PFSK-1 (cell line): ENCODE measurements around the gene C22orf39.

Experiments used
- FOXP2 ChIP-seq: optimal IDR thresholded peaks from 2 replicates; pipeline ENCODE3; 2011; ENCODE audit warnings: borderline replicate concordance, control low read depth, inconsistent platforms; ENCODE audit not compliant: insufficient read depth; ENCODE audit errors: extremely low read length, extremely low read depth
- POLR2AphosphoS5 ChIP-seq: IDR thresholded peaks from 2 replicates; pipeline ENCODE4 v1.6.1; 2012; ENCODE audit warnings: low read depth, mild to moderate bottlenecking, control low read depth, low read length, moderate library complexity
- SIN3A ChIP-seq: IDR thresholded peaks from 2 replicates; pipeline ENCODE4 v1.6.1; 2012; ENCODE audit warnings: mild to moderate bottlenecking, low read length, moderate library complexity, borderline replicate concordance; ENCODE audit not compliant: insufficient read depth
- TAF1 ChIP-seq: IDR thresholded peaks from 2 replicates; pipeline ENCODE4 v1.6.1; 2012; ENCODE audit warnings: low read length, control low read depth, borderline replicate concordance; ENCODE audit not compliant: insufficient read depth
- TF ChIP-seq, protein P1 (sequence below), 2 experiments: IDR thresholded peaks; 2 replicates each; pipeline versions ENCODE4 v1.6.1 to v1.8.0; 2011 to 2012; ENCODE audit warnings: low read depth in 2 of 2, low read length in 2 of 2, control low read depth in 1 of 2, inconsistent platforms in 1 of 2, mild to moderate bottlenecking in 1 of 2, moderate library complexity in 1 of 2; ENCODE audit not compliant: insufficient read depth in 1 of 2

C22orf39 gene

DNA sequence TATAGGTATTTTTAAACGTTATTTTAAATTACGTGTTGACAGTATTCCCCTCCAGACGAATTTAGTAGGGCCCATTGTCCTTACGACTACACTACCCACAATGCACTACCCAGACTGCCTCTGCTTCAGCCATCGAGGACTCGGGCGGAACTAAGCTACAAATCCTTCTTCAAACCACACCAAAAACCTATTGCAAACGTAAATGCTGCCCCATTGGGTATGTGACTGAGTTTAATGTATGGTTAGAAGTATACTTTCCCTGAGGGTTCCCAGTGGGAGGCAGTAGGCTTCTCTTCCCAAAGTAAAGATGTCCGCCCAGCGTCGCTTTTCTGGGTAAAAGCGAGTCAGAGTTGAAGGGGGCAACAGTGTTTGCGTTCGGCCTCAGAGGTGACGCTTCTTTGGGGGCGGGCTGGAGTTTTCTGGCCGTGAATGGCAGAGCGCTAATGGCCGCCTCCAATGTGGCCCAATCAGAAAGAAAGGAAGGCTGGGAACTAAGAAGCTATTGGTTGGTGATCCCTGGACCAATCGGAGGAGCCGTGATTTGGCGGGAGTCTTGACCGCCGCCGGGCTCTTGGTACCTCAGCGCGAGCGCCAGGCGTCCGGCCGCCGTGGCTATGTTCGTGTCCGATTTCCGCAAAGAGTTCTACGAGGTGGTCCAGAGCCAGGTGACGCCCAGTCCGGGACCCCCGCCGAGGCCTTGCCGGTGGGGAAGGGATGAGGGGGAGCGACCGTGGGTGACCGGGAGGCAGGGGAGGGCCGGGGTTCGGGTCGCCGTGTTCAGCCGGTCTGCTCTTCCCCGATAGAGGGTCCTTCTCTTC is 32.1 kb upstream of the C22orf39 start, which contains the start of gene CDC45:
CDC45 (plus strand) TSS at position 566 of the 818 bp plus-strand sequence; CDS start at position 615, 49 bp downstream.
- TF ChIP-seq SIN3A = peak; percentile 84; the same call in 1 of the 2 replicates
- TF ChIP-seq, protein P1, sequence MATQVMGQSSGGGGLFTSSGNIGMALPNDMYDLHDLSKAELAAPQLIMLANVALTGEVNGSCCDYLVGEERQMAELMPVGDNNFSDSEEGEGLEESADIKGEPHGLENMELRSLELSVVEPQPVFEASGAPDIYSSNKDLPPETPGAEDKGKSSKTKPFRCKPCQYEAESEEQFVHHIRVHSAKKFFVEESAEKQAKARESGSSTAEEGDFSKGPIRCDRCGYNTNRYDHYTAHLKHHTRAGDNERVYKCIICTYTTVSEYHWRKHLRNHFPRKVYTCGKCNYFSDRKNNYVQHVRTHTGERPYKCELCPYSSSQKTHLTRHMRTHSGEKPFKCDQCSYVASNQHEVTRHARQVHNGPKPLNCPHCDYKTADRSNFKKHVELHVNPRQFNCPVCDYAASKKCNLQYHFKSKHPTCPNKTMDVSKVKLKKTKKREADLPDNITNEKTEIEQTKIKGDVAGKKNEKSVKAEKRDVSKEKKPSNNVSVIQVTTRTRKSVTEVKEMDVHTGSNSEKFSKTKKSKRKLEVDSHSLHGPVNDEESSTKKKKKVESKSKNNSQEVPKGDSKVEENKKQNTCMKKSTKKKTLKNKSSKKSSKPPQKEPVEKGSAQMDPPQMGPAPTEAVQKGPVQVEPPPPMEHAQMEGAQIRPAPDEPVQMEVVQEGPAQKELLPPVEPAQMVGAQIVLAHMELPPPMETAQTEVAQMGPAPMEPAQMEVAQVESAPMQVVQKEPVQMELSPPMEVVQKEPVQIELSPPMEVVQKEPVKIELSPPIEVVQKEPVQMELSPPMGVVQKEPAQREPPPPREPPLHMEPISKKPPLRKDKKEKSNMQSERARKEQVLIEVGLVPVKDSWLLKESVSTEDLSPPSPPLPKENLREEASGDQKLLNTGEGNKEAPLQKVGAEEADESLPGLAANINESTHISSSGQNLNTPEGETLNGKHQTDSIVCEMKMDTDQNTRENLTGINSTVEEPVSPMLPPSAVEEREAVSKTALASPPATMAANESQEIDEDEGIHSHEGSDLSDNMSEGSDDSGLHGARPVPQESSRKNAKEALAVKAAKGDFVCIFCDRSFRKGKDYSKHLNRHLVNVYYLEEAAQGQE (IDR thresholded peaks at IDR 0.05; ENCODE audit: insufficient read depth in 1 of 2, low read depth in 2 of 2, low read length in 2 of 2) = no peak
- no peak for TF ChIP-seq TAF1
- peak; percentile 1 for TF ChIP-seq FOXP2
- TF ChIP-seq POLR2AphosphoS5 = peak; percentile 48; the same call in 1 of the 2 replicates

- TF ChIP-seq SIN3A (no peak), TAF1 (no peak; the same call in 1 of the 2 replicates), FOXP2 (peak; percentile 29)
Measured at GRCh38 chr22:19478901-19479354, 31.4 kb upstream of the C22orf39 start, which contains the start of gene UFD1. TSS of gene UFD1 (minus strand) at chr22:19479193. CDS start at chr22:19479085, 108 bp downstream.

- no peak for TF ChIP-seq SIN3A
- no peak for TF ChIP-seq POLR2AphosphoS5
- TF ChIP-seq TAF1 = no peak
- TF ChIP-seq, protein P1 (IDR thresholded peaks at IDR 0.05; ENCODE audit: insufficient read depth in 1 of 2, low read depth in 2 of 2, low read length in 2 of 2) = no peak
- no peak for TF ChIP-seq FOXP2
Measured at GRCh38 chr22:19478045-19478900, 30.8 kb upstream of the C22orf39 start.

DNA sequence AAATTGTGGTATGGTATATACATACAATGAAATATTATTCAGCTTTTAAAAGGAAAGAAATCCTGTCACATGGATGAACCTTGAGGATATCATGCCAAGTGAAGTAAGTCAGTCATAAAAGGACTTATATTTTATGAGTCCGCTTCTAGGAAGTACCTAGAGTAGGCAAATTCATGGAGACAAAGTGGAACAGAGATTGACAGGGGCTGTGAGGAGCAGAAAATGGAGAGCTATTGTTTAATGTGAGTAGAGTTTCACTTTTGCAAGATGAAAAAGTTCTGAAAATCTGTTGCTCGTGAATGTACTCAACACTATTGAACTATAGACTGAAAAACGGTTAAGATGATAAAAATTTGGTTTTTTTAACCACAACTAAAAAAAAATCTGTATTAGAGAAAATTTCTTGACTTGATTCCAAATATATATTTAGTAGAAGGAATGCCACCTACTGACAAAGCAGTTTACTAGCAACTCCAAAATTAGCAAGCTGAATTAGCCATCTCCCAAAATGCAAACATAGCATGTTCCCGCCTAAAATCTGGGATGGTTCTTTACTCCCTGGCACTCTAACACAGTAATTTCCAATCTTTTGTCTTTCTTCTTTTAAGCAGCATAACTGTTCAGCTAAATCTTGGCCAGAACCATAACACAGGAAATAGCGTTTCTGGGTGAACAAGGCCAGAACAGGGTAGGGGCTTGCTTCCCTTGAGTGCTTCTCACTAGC is 30.0 kb upstream of the C22orf39 start:
- TF ChIP-seq TAF1 = no peak
- no peak for TF ChIP-seq POLR2AphosphoS5
- TF ChIP-seq, protein P1 (IDR thresholded peaks at IDR 0.05; ENCODE audit: insufficient read depth in 1 of 2, low read depth in 2 of 2, low read length in 2 of 2) = no peak
- TF ChIP-seq SIN3A = no peak
- no peak for TF ChIP-seq FOXP2
